A549 (cell line): Measurements from ENCODE around the gene MXRA7.

ENCODE experiments used
- CTCF ChIP-seq: fragments of >200 bp; sonication (Bioruptor Twin); formaldehyde crosslinking; IDR thresholded peaks from 3 replicates; pipeline ENCODE4 v1.5.1; 2016
- ESRRA ChIP-seq: fragments of 150-350 bp; IDR thresholded peaks from 2 replicates; pipeline ENCODE4 v1.6.1; 2014; ENCODE audit warnings: mild to moderate bottlenecking, low read length, borderline replicate concordance
- JUNB ChIP-seq: fragments of >200 bp; sonication (Bioruptor Twin); formaldehyde crosslinking; IDR thresholded peaks from 2 replicates; pipeline ENCODE4 v1.6.1; 2016
- KDM1A ChIP-seq: fragments of 200-600 bp; sonication (generic); IDR thresholded peaks from 2 replicates; pipeline ENCODE4 v1.6.1; 2016; ENCODE audit warnings: low read depth, mild to moderate bottlenecking
- KDM5A ChIP-seq: fragments of 200-600 bp; sonication (generic); IDR thresholded peaks from 2 replicates; pipeline ENCODE4 v1.6.1; 2016; ENCODE audit warnings: antibody characterized with exemption, mild to moderate bottlenecking
- MAX ChIP-seq: IDR thresholded peaks from 2 replicates; pipeline ENCODE4 v1.6.1; 2012
- NR3C1 ChIP-seq: fragments of >200 bp; sonication (Bioruptor Twin); formaldehyde crosslinking; IDR thresholded peaks from 3 replicates; pipeline ENCODE4 v1.6.1; 2017
- POLR2A ChIP-seq: IDR thresholded peaks from 2 replicates; pipeline ENCODE4 v1.6.1; 2012; ENCODE audit warnings: mild to moderate bottlenecking, low read length
- RFX5 ChIP-seq: fragments of 450-650 bp; IDR thresholded peaks from 2 replicates; pipeline ENCODE4 v1.7.1; 2014; ENCODE audit warnings: antibody characterized with exemption, mild to moderate bottlenecking, moderate library complexity

GRCh38 chr17:76672270-76672851 is 38.4 kb downstream of the MXRA7 start:
- no peak for TF ChIP-seq CTCF
- TF ChIP-seq NR3C1 = no peak
- no peak for TF ChIP-seq KDM1A
- TF ChIP-seq MAX = no peak
- no peak for TF ChIP-seq JUNB
- TF ChIP-seq RFX5 = no peak
- TF ChIP-seq ESRRA = no peak
- no peak for TF ChIP-seq POLR2A
- no peak for TF ChIP-seq KDM5A
